GM12878 (cell line): ENCODE data around the gene DTWD2. TPM values are rescaled to one million over a fixed set of nuclear protein-coding genes. Genes with fewer than 3 reads are reported as not detected.

Experiments
- BHLHE40 ChIP-seq, 2 experiments: fragments of 450-650 bp in 1 of 2; IDR thresholded peaks; 2 replicates each; pipeline ENCODE4 v1.6.1; 2011 to 2017; ENCODE audit warnings: low read depth in 2 of 2, borderline replicate concordance in 1 of 2, improper control_type of control experiment in 1 of 2, low read length in 1 of 2, mild to moderate bottlenecking in 1 of 2
- BRCA1 ChIP-seq: IDR thresholded peaks from 2 replicates; pipeline ENCODE4 v1.6.1; 2011; ENCODE audit warnings: low read depth, low read length, improper control_type of control experiment
- EGR1 ChIP-seq, 2 experiments: IDR thresholded peaks; 1 replicate in 1 of 2; 2 replicates in 1 of 2; pipeline ENCODE4 v1.6.1; 2011 to 2012; ENCODE audit warnings: low read depth in 2 of 2, low read length in 2 of 2, borderline replicate concordance in 1 of 2, mild to moderate bottlenecking in 1 of 2, moderate library complexity in 1 of 2
- ESRRA ChIP-seq: IDR thresholded peaks from 2 replicates; pipeline ENCODE4 v1.6.1; 2012; ENCODE audit warnings: mild to moderate bottlenecking, low read length, improper control_type of control experiment
- GABPA ChIP-seq: IDR thresholded peaks from 2 replicates; pipeline ENCODE4 v1.6.1; 2014; ENCODE audit warnings: antibody characterized with exemption, low read depth, mild to moderate bottlenecking, inconsistent platforms
- IKZF2 ChIP-seq, 2 experiments: fragments of 450-650 bp; IDR thresholded peaks; 2 replicates each; pipeline ENCODE4 v1.6.1; 2017; ENCODE audit warnings: mild to moderate bottlenecking in 2 of 2, moderate library complexity in 2 of 2
- IRF4 ChIP-seq: IDR thresholded peaks from 2 replicates; pipeline ENCODE4 v1.6.1; 2011; ENCODE audit warnings: low read depth, low read length
- MTA2 ChIP-seq: fragments of 450-650 bp; IDR thresholded peaks from 2 replicates; pipeline ENCODE4 v1.6.1; 2016; ENCODE audit warnings: low read depth, mild to moderate bottlenecking, moderate library complexity
- NR2C2 ChIP-seq: IDR thresholded peaks from 2 replicates; pipeline ENCODE4 v1.6.1; 2011; ENCODE audit warnings: borderline replicate concordance, low read depth; ENCODE audit not compliant: control insufficient read depth, insufficient read length
- POLR2A ChIP-seq: IDR thresholded peaks from 2 replicates; pipeline ENCODE4 v1.6.1; 2011; ENCODE audit warnings: low read depth, mild to moderate bottlenecking, low read length
- POLR2AphosphoS2 ChIP-seq: IDR thresholded peaks from 2 replicates; pipeline ENCODE4 v1.6.1; 2011; ENCODE audit warnings: low read depth, mild to moderate bottlenecking, low read length, improper control_type of control experiment, moderate library complexity
- RB1 ChIP-seq: fragments of 450-650 bp; formaldehyde crosslinking; IDR thresholded peaks from 2 replicates; pipeline ENCODE4 v1.6.1; 2017; ENCODE audit warnings: mild to moderate bottlenecking, borderline replicate concordance
- RCOR1 ChIP-seq: conservative IDR thresholded peaks from 2 replicates; pipeline ENCODE4 v1.6.1; 2012; ENCODE audit warnings: low read depth, low read length, improper control_type of control experiment
- RELB ChIP-seq: fragments of 450-650 bp; IDR thresholded peaks from 2 replicates; pipeline ENCODE4 v1.6.1; 2017; ENCODE audit warnings: low read depth, mild to moderate bottlenecking, moderate library complexity
- RUNX3 ChIP-seq: IDR thresholded peaks from 2 replicates; pipeline ENCODE4 v1.6.1; 2012; ENCODE audit warnings: low read length, inconsistent platforms
- SMARCA5 ChIP-seq: fragments of 450-650 bp; IDR thresholded peaks from 2 replicates; pipeline ENCODE4 v1.6.1; 2017; ENCODE audit warnings: mild to moderate bottlenecking
- SMC3 ChIP-seq: IDR thresholded peaks from 2 replicates; pipeline ENCODE4 v1.6.1; 2011; ENCODE audit warnings: low read length, improper control_type of control experiment, borderline replicate concordance
- TCF12 ChIP-seq: IDR thresholded peaks from 2 replicates; pipeline ENCODE4 v1.6.1; 2011; ENCODE audit warnings: low read depth, mild to moderate bottlenecking, low read length
- YBX1 ChIP-seq: fragments of 450-650 bp; IDR thresholded peaks from 2 replicates; pipeline ENCODE4 v1.6.1; 2016; ENCODE audit warnings: antibody characterized with exemption
- ZBTB4 ChIP-seq: fragments of 450-650 bp; formaldehyde crosslinking; IDR thresholded peaks from 2 replicates; pipeline ENCODE4 v1.4.0; 2022; ENCODE audit warnings: mild to moderate bottlenecking, moderate library complexity
- ZNF217 ChIP-seq: fragments of 450-650 bp; IDR thresholded peaks from 2 replicates; pipeline ENCODE4 v1.6.1; 2017; ENCODE audit warnings: antibody characterized with exemption, mild to moderate bottlenecking
- ZNF687 ChIP-seq: fragments of 450-650 bp; IDR thresholded peaks from 2 replicates; pipeline ENCODE4 v1.6.1; 2017; ENCODE audit warnings: mild to moderate bottlenecking, moderate library complexity
- polyA plus RNA-seq, 11 experiments: library from polyadenylated mRNA; depleted of rRNA in 4 of 11; unstranded in 6 of 11; stranded (reverse) in 5 of 11; fragments of >200 nt; fragmentation: Nextera tagmentation in 4 of 11; fragmentation: Illumina TruSeq in 1 of 11; extraction: Ambion mirVana in 4 of 11; extraction: Trizol in 1 of 11; gene quantifications; 1 replicate in 1 of 11; 2 replicates in 10 of 11; pipeline versions ENCODE4 v1.2.1 to v1.2.3, GENCODE V29; 2011 to 2016; ENCODE audit warnings: inconsistent platforms in 2 of 11, missing spikeins in 2 of 11, low read depth in 1 of 11
- total RNA-seq, 4 experiments: library from RNA; depleted of rRNA in 3 of 4; stranded (reverse); fragments of >200 nt in 3 of 4; fragmentation: Illumina TruSeq in 1 of 4; extraction: Trizol in 1 of 4; gene quantifications; 2 replicates each; pipeline versions ENCODE4 v1.2.1 to v1.2.3, GENCODE V29; 2013 to 2021

DTWD2 gene
- total and polyA plus RNA-seq, 10 of the 15 experiments (the other 5 are each of a cell fraction or from before 2014, with no cell fraction given) = 0.93 to 8.4 (median 5.1) TPM

- TF ChIP-seq RELB (no peak), RUNX3 (0 out of 2 replicates have a peak, but pooled peaks have one; percentile 22), YBX1 (no peak), ESRRA (no peak), TCF12 (no peak), BHLHE40 (IDR thresholded peaks at IDR 0.05; ENCODE audit: borderline replicate concordance in 1 of 2, low read depth in 2 of 2, low read length in 1 of 2) (0 out of 4 replicates have a peak, but pooled peaks of 1 of the 2 experiments have one; percentile 4), RCOR1 (no peak), ZBTB4 (CRISPR knock-in tag) (no peak), BRCA1 (no peak), EGR1 (IDR thresholded peaks at IDR 0.05; ENCODE audit: borderline replicate concordance in 1 of 2, low read depth in 2 of 2, low read length in 2 of 2) (no peak), RB1 (no peak), ZNF687 (peak; percentile 59; the same call in 1 of the 2 replicates), ZNF217 (no peak), IRF4 (no peak), POLR2A (no peak), GABPA (no peak), SMARCA5 (no peak), IKZF2 (IDR thresholded peaks at IDR 0.05) (peak in 1 of 2 experiments; percentile 21; a peak in 1 of 4 replicates), NR2C2 (no peak), MTA2 (no peak), SMC3 (no peak), POLR2AphosphoS2 (no peak)
These were observed 40.2 kb upstream of the DTWD2 start (continued) for GRCh38 chr5:119028575-119028974.
